HG03571 (cell line): ENCODE results near the gene SFMBT2.

Source experiments
- ATAC-seq: cut with Tn5 transposase; IDR thresholded peaks from one replicate; pipeline ENCODE4 v1.9.1; 2021; ENCODE audit not compliant: unreplicated experiment

SFMBT2 gene

GRCh38 chr10:7410862-7411670 lies at the start of gene SFMBT2:
SFMBT2 (minus strand) TSS chr10:7411034; CDS start chr10:7381898, 29,136 bp downstream.
- peak; percentile 34 for ATAC-seq

DNA sequence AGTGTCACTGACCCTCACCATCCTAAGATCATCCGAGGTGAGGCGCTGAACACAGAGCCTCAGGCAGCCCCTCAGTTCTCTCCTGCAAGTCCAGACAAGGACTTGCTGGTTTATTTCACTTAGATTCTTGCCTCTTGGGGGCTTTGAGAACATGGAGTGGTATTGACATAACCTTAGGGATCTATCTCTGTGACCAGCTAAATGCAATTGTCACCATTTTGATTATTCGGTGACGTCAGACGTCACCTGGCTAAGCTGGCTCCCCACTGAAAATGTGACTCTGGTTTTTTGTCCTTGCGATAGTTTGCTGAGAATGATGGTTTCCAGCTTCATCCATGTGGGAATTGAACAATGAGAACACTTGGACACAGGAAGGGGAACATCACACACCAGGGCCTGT lies 49.2 kb upstream of the SFMBT2 start:
- no peak for ATAC-seq

DNA sequence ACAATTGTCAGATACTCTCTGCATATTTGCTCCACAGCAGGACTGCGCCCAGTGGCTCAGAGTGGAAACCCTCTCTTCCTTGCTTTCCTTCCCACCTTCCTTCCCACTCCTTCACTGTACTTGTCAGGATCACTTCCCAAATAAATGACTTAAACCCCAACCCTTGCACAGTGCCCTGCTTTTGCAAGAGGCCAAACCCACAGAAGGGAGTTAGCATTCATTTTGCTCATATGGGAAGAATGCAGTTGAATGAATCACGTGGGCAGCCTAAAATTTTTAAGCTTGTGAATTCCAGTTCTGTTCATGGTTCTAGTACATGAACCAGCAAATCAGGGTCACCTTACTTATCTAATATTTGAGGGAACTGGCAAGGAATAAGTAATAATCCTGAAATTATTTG lies 47.7 kb upstream of the SFMBT2 start:
- no peak for ATAC-seq

- peak; percentile 86 for ATAC-seq
These were observed 46.9 kb upstream of the SFMBT2 start for GRCh38 chr10:7457478-7458316.

- no peak for ATAC-seq
These were observed 38.3 kb upstream of the SFMBT2 start for GRCh38 chr10:7449063-7449695.

DNA sequence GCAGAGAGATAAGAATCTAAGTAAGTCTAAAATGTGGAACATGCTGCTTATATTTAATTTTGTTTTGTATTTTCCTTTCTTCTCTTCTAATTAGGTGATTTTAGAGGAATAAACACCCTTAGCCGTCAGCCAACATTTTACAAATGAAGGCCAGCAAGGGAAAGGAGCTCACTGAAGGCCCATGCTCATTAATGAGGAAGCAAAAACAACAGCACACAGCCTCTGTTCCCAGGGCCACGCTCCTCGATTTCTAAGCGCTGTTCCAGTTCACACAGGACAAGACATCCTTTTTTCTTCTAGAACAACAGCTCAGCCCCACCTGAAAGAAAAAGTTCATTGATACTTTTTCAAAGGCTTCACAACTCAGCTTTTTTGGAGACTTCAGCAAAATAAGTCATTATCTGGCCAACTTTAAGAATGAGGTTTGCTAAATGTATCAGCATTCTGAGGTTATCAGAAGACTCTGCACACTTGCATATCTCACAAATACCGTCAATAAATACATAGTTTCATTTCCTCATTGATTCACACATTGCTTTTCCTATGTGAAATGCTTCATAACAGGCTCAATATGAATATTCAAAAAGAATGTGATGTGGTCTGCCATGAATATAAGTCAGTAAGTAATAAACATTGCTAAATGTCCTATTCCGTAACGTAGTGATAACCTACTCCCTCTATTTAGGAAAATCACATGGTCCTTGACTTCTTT lies 34.8 kb upstream of the SFMBT2 start:
- ATAC-seq: peak; percentile 74

- ATAC-seq: peak; percentile 37
These were observed 33.8 kb upstream of the SFMBT2 start for GRCh38 chr10:7444551-7445121.

GRCh38 chr10:7443036-7443435 lies 32.2 kb upstream of the SFMBT2 start:
- ATAC-seq: no peak

GRCh38 chr10:7441403-7442147 lies 30.7 kb upstream of the SFMBT2 start:
- ATAC-seq: no peak

DNA sequence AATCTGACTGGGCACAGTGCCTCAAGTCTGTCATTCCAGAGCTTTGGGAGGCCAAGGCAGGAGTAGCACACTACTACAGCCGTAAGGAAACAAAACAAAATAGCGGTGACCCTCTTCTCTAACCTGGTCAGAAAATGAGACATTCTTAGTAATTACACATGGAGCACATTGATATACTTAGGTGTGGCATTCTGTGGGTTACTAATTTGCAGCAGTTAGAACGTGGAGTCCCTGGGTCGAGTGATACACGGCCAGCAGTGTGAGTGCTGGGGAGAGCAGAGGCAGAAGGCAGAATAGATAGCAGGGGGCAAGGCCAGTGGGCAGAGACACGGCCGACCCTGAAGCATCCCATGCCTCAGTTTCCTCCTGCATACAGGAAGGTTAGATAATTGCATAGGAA lies 28.9 kb upstream of the SFMBT2 start:
- ATAC-seq: no peak

GRCh38 chr10:7438196-7438986 lies 27.6 kb upstream of the SFMBT2 start:
- no peak for ATAC-seq

DNA sequence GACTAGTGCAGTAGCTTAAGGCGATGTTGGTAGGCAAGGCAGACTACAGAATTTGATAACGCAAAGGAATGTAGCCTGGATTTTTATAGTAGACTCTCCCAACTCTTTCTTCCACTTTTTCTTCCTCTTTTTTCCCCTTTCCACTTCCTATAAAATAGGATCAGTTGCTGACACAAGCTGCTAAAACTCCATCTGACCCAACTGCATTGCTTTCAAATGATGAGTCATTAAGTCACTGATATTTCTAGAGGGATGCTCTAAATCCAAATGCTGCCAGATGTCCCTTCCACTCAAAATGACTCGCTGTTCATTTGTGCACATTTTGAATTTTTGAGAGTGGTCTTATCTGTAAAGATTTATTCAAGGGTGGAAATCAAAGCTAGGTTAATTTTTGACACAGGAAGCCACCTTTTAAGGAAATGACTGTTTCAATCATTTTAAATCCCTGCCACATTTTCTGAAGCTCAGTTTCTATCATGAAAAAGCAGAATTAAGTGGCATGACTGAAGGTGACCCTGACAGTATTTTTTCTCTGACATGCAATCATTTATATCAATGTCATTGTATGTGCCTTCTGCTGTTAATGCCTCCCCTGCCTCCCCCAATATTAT lies 25.8 kb upstream of the SFMBT2 start:
- ATAC-seq: no peak

- ATAC-seq: no peak
These were observed 24.8 kb upstream of the SFMBT2 start for GRCh38 chr10:7435674-7436073.

DNA sequence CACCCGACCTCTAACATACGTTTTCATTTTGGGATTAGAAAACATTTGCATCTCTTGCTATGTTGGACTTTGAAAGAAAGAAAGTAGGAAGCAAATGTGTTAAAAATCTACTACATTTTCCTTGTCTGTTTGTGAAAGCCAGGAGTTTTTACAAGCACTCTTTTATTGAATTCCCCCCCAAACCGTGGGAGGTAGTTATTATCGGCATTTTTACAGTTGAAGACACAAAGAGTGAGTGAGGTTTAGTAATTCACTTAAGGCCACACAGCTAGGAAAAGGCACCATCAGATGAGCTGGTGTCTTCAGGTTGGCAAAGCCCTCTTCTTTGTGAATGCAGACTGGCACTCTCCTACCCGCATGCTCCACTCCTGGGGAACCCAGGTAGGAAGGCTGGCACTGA lies 23.5 kb upstream of the SFMBT2 start:
- ATAC-seq: no peak

DNA sequence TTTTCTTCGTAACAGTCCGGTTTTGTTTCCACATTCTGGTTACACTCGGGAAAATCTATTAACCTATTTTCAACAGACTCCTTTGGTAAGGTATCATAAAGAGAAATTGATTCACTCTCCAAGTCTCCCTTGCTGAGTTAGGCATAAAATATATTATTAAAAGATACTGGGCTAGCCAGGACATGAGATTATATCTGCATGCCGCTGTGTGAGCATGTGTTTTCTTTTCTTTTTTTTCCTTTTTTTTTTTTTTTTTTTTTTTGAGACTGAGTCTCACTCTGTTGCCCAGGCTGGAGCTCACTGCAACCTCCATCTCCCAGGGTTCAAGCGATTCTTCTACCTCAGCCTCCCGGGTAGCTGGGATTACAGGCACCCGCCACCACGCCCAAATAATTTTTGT lies 23.0 kb upstream of the SFMBT2 start:
- ATAC-seq: no peak

GRCh38 chr10:7432884-7433726 lies 22.3 kb upstream of the SFMBT2 start:
- no peak for ATAC-seq

DNA sequence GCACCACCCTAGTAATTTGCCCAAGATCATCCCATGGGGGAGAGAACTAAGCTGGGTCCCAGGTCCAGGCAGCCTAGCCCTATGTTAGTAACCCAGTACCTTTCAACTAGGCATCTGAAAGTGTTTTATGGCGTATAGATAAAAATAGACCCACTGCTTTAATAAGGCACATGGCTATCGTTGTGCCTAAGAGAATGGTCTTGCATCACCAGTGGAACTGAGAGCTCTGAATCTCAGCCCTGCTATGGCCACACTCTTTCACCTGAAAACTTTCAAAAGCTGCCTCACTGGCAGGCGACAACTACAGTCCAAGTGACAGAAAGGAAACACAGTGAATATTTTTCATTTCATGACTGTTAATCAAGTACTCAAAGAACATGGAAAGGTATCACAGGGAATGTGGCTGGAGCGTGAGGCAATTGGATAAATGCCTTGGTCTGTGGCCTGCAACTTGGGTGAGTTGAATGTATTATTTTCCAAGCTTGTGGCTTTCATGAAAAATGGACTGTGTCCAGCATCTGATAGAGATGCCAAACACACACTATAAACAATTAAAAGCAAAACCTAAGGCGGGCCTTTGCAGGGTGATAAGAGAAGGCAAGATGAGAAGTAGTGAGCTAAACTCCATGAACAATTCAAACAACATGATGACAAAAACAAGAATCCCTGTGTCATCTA lies 18.0 kb upstream of the SFMBT2 start:
- no peak for ATAC-seq
